Right forelimb (tissue), 1 donor: ENCODE measurements around the gene AVP.

Experiments used
- DNase-seq: peaks from one replicate; pipeline ENCODE4 v3.0.0-alpha.2; 2018

The AVP gene

GRCh38 chr20:3047486-3048419 is 36.8 kb downstream of the AVP start:
- no peak for DNase-seq

GRCh38 chr20:3046677-3047462 is 37.7 kb downstream of the AVP start:
- DNase-seq = no peak

- DNase-seq = peak; percentile 93
Measured at GRCh38 chr20:3045816-3046676, 38.5 kb downstream of the AVP start, which contains the start of gene MRPS26. TSS of gene MRPS26 (plus strand) at chr20:3046052. CDS start at chr20:3046069, 17 bp downstream.

- no peak for DNase-seq
Measured at GRCh38 chr20:3045042-3045815, 39.3 kb downstream of the AVP start.

- no peak for DNase-seq
Measured at GRCh38 chr20:3044336-3044965, 40.1 kb downstream of the AVP start.

GRCh38 chr20:3043322-3043721 is 41.2 kb downstream of the AVP start, which contains the start of gene GNRH2:
TSS of gene GNRH2 (plus strand) at chr20:3043622. CDS start at chr20:3044415, 793 bp downstream.
- no peak for DNase-seq

- no peak for DNase-seq
Measured at GRCh38 chr20:3042625-3043024, 41.9 kb downstream of the AVP start.

GRCh38 chr20:3041854-3042409 is 42.6 kb downstream of the AVP start:
- peak; percentile 51 for DNase-seq

- DNase-seq = no peak
Measured at GRCh38 chr20:3040086-3040485, 44.4 kb downstream of the AVP start.

- DNase-seq = no peak
Measured at GRCh38 chr20:3039426-3039825, 45.1 kb downstream of the AVP start.

- no peak for DNase-seq
Measured at GRCh38 chr20:3038454-3038853, 46.1 kb downstream of the AVP start.

- no peak for DNase-seq
Measured at GRCh38 chr20:3037654-3038053, 46.9 kb downstream of the AVP start.

GRCh38 chr20:3032624-3033023 is 51.9 kb downstream of the AVP start:
- no peak for DNase-seq
